Esophagus squamous epithelium (tissue), 5 donors: ENCODE results near the gene DMAC1. TPM values are rescaled to one million over a fixed set of nuclear protein-coding genes. Genes with fewer than 3 reads are reported as not detected.

Experiments used
- DNase-seq: peaks from one replicate; lab custom pipeline; 2025; lab: John Stamatoyannopoulos, UW
- H3K27ac ChIP-seq, 4 donors: fragments of 200-600 bp; sonication (generic); one replicate each; pipeline ENCODE4 v1.5.1; 2016 to 2019; ENCODE audit warnings: mild to moderate bottlenecking in 1 of 4
- H3K27me3 ChIP-seq, 4 donors: fragments of 200-600 bp; sonication (generic); 1 replicate in 3 of 4; 2 replicates in 1 of 4; pipeline versions ENCODE4 v1.5.1 to v1.6.0; 2017 to 2021; ENCODE audit warnings: antibody characterized with exemption in 1 of 4
- H3K36me3 ChIP-seq, 3 donors: fragments of 200-600 bp; sonication (generic); one replicate each; pipeline ENCODE4 v1.5.1; 2016 to 2019
- H3K4me1 ChIP-seq, 3 donors: fragments of 200-600 bp; sonication (generic); one replicate each; pipeline ENCODE4 v1.5.1; 2017 to 2019
- H3K4me3 ChIP-seq, 4 donors: fragments of 200-600 bp; sonication (generic); 1 replicate in 3 of 4; 2 replicates in 1 of 4; pipeline ENCODE4 v1.5.1; 2016 to 2019; ENCODE audit warnings: mild to moderate bottlenecking in 2 of 4, moderate library complexity in 1 of 4
- H3K9me3 ChIP-seq, 3 donors: fragments of 200-600 bp; sonication (generic); one replicate each; pipeline ENCODE4 v1.5.1; 2016 to 2019
- CTCF ChIP-seq, 6 experiments: fragments of 450-650 bp in 4 of 6; fragments of 200-600 bp in 2 of 6; sonication (generic) in 2 of 6; IDR thresholded peaks; one replicate each; pipeline ENCODE4 v1.5.1; 2016 to 2019; ENCODE audit warnings: antibody characterized with exemption in 6 of 6, mild to moderate bottlenecking in 4 of 6, moderate library complexity in 4 of 6
- POLR2A ChIP-seq, 4 donors: fragments of 450-650 bp; IDR thresholded peaks; one replicate each; pipeline ENCODE4 v1.6.1; 2017; ENCODE audit warnings: antibody characterized with exemption in 4 of 4, mild to moderate bottlenecking in 4 of 4, moderate library complexity in 3 of 4
- WGBS, 2 donors: methylation state at CpG; one replicate each; pipeline ENCODE4 v1.1.5; 2018; 5-methylcytosine and 5-hydroxymethylcytosine counted together
- intact Hi-C: fragments of 100-400 bp; cut with DNase I; formaldehyde crosslinking; loops from one replicate; pipeline ENCODE4 v1.15.0; 2022
- total RNA-seq, 4 donors: library from RNA; depleted of rRNA; stranded (reverse); fragments of >200 nt; gene quantifications; one replicate each; pipeline ENCODE4 v1.1.0, GENCODE V29; 2016
- donor health status: DM: yes; HTN: yes; CAD: no.

Gene DMAC1
- total RNA-seq, 4 donors from 2014 or later, result 7.9 to 14.6 (median 12.4) TPM

DNA sequence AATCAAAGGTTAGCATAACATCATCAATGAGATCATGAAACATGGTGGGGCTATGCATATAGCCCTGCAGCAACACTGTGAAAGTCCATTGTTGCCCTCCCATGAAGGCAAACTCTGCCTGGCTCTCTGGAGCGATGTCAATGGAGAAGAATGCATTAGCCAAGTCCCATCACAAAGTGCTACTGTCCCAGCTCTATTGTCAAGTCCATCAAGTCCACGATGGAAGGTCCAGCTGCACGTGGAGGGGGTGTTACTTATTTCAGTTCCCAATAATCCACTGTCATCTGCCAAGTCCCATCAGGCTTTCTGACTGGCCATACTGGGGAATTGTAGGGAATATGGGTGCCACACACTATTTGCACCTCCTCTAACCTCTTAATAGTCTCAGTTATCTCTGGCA lies 10.8 kb downstream of the DMAC1 start:
- H3K4me3 ChIP-seq, result no peak overlapping the region
- H3K27ac ChIP-seq, result no peak overlapping the region
- H3K4me1 ChIP-seq, result no peaks in the 10 kb centered on the region
- no peak for DNase-seq
- WGBS, 2 donors, result 90 to 97% methylated on average over 2 to 3 of the region's 3 CpGs
- intact Hi-C loops, result no loop called here
- no peaks in the 10 kb centered on the region for H3K27me3 ChIP-seq
- TF ChIP-seq CTCF (IDR thresholded peaks at IDR 0.05) (no peak), POLR2A (IDR thresholded peaks at IDR 0.05) (no peak)
- H3K36me3 ChIP-seq, result peaks cover 0 to 21% (median 0%) of the 10 kb centered on the region in 3 donors
- H3K9me3 ChIP-seq, result no peaks in the 10 kb centered on the region

DNA sequence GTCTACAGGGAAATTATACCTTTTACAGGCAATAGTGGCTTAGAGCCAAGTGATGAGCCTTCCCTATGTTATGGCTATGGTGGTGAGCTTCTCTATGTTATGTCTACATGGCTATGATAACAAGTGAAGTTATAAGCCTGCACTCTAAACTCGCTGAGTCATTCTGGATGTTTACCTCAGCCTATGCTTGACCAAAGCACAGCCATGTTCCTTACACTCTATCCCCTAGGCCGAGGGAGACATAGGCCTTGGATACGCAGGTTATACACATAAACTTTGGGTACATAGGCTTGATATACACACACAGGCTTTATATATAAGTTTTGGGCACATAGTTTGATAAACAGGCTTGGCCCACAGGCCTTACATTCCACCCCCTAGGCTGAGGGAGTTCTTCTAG lies 13.8 kb downstream of the DMAC1 start:
- WGBS, 2 donors, result 86 to 94% methylated on average over 2 to 3 of the region's 3 CpGs
- intact Hi-C loops, result no loop called here
- no peak for DNase-seq

GRCh38 chr9:7784472-7784871 lies 15.1 kb downstream of the DMAC1 start:
- intact Hi-C loops, result no loop called here
- WGBS, 2 donors, result 73 to 91% methylated on average over 6 of the region's 6 CpGs
- TF ChIP-seq POLR2A (IDR thresholded peaks at IDR 0.05), result no peak
- TF ChIP-seq CTCF (IDR thresholded peaks at IDR 0.05), result no peak
- Histone ChIP-seq H3K4me1 (no peaks in the 10 kb centered on the region), H3K27ac (no peak overlapping the region), H3K9me3 (no peaks in the 10 kb centered on the region), H3K36me3 (no peaks in the 10 kb centered on the region), H3K27me3 (no peaks in the 10 kb centered on the region), H3K4me3 (no peak overlapping the region)
- DNase-seq, result no peak

More for the DNA sequence above, 13.8 kb downstream of the DMAC1 start:
- Histone ChIP-seq H3K27me3 (no peaks in the 10 kb centered on the region), H3K9me3 (no peaks in the 10 kb centered on the region), H3K4me3 (no peak overlapping the region), H3K36me3 (no peaks in the 10 kb centered on the region), H3K27ac (no peak overlapping the region), H3K4me1 (no peaks in the 10 kb centered on the region)
- TF ChIP-seq POLR2A (IDR thresholded peaks at IDR 0.05) (no peak), CTCF (IDR thresholded peaks at IDR 0.05) (no peak)

- H3K27ac ChIP-seq, result no peak overlapping the region
- intact Hi-C loops, result no loop called here
- TF ChIP-seq POLR2A (IDR thresholded peaks at IDR 0.05), result no peak
- no peak for TF ChIP-seq CTCF (IDR thresholded peaks at IDR 0.05)
- H3K36me3 ChIP-seq, result no peaks in the 10 kb centered on the region
- WGBS, 2 donors, result 86 to 90% methylated on average over 5 of the region's 5 CpGs
- no peaks in the 10 kb centered on the region for H3K27me3 ChIP-seq
- no peak overlapping the region for H3K4me3 ChIP-seq
- H3K9me3 ChIP-seq, result no peaks in the 10 kb centered on the region
- no peaks in the 10 kb centered on the region for H3K4me1 ChIP-seq
- DNase-seq, result no peak
Observed at GRCh38 chr9:7783635-7784063, 15.9 kb downstream of the DMAC1 start.

- Histone ChIP-seq H3K4me1 (no peaks in the 10 kb centered on the region), H3K9me3 (no peaks in the 10 kb centered on the region), H3K27ac (no peak overlapping the region), H3K27me3 (no peaks in the 10 kb centered on the region), H3K36me3 (no peaks in the 10 kb centered on the region), H3K4me3 (no peak overlapping the region)
- DNase-seq, result no peak
- no peak for TF ChIP-seq POLR2A (IDR thresholded peaks at IDR 0.05)
- no peak for TF ChIP-seq CTCF (IDR thresholded peaks at IDR 0.05)
- intact Hi-C loops, result no loop called here
- 55 to 62% methylated on average over 3 of the region's 3 CpGs for WGBS, 2 donors
Observed at GRCh38 chr9:7782400-7783120, 17.0 kb downstream of the DMAC1 start.
